H1 (cell line): ENCODE data around the gene ATP13A2. TPM values are rescaled to one million over a fixed set of nuclear protein-coding genes. Genes with fewer than 3 reads are reported as not detected.

ENCODE experiments used
- PHF8 ChIP-seq: fragments of 200-600 bp; sonication (generic); conservative IDR thresholded peaks from 2 replicates; pipeline ENCODE4 v1.7.1; 2012; ENCODE audit warnings: low read depth, mild to moderate bottlenecking, inconsistent platforms, low read length, moderate library complexity
- RXRA ChIP-seq: IDR thresholded peaks from 2 replicates; pipeline ENCODE4 v1.6.1; 2011; ENCODE audit warnings: low read depth, mild to moderate bottlenecking, low read length, moderate library complexity; ENCODE audit not compliant: insufficient read depth
- polyA plus RNA-seq, 7 experiments: library from polyadenylated mRNA; depleted of rRNA in 3 of 7; stranded (reverse) in 5 of 7; unstranded in 2 of 7; fragments of >200 nt in 5 of 7; fragments of 200-250 nt in 2 of 7; gene quantifications; 1 replicate in 5 of 7; 2 replicates in 1 of 7; 4 replicates in 1 of 7; pipeline versions ENCODE4 v1.2.1 to v1.2.3, GENCODE V29; 2011 to 2013; ENCODE audit warnings: missing spikeins in 2 of 7, mixed read lengths in 2 of 7
- total RNA-seq: library from RNA; stranded (reverse); fragmentation: NEBNext Ultra II Directional; extraction: Animal tissue kit (Norgen Biotek cat#: 25700); gene quantifications from 2 replicates; pipeline ENCODE4 v1.2.1, GENCODE V29; 2021

ATP13A2 gene
- total and polyA plus RNA-seq, 2 of the 8 experiments (the other 6 are each of a cell fraction or from before 2014, with no cell fraction given): 82.1 to 83.6 TPM

GRCh38 chr1:17012775-17013490 lies 1.2 kb upstream of the ATP13A2 start (continued):
- TF ChIP-seq PHF8 (no peak), RXRA (0 out of 2 replicates have a peak, but pooled peaks have one; percentile 17)
